ENCODE results near the gene ZMYND12.

Gene ZMYND12

GRCh38 chr1:42434340-42434739, 21.5 kb downstream of the ZMYND12 start:
- DNase-seq: no peak

- DNase-seq: no peak
These were observed 22.5 kb downstream of the ZMYND12 start for GRCh38 chr1:42433369-42433768.

- no peak for DNase-seq
These were observed 23.1 kb downstream of the ZMYND12 start for GRCh38 chr1:42432714-42433113.

GRCh38 chr1:42431514-42431913, 24.3 kb downstream of the ZMYND12 start:
- no peak for DNase-seq

- DNase-seq: no peak
These were observed 25.3 kb downstream of the ZMYND12 start for GRCh38 chr1:42430286-42431135.

GRCh38 chr1:42429603-42430002, 26.2 kb downstream of the ZMYND12 start:
- no peak for DNase-seq

- no peak for DNase-seq
These were observed 28.6 kb downstream of the ZMYND12 start for GRCh38 chr1:42427240-42427639.

- DNase-seq: no peak
These were observed 31.6 kb downstream of the ZMYND12 start for GRCh38 chr1:42424201-42424600.

GRCh38 chr1:42423681-42424080, 32.1 kb downstream of the ZMYND12 start:
- DNase-seq: no peak

GRCh38 chr1:42422737-42423136, 33.1 kb downstream of the ZMYND12 start:
- DNase-seq: no peak

GRCh38 chr1:42420911-42421585, 34.8 kb downstream of the ZMYND12 start:
- no peak for DNase-seq

GRCh38 chr1:42420121-42420520, 35.7 kb downstream of the ZMYND12 start:
- no peak for DNase-seq

- no peak for DNase-seq
These were observed 36.5 kb downstream of the ZMYND12 start for GRCh38 chr1:42419126-42419821.

- DNase-seq: no peak
These were observed 37.3 kb downstream of the ZMYND12 start for GRCh38 chr1:42418516-42418915.

- DNase-seq: no peak
These were observed 38.7 kb downstream of the ZMYND12 start for GRCh38 chr1:42417166-42417565.

GRCh38 chr1:42414551-42415496, 41.0 kb downstream of the ZMYND12 start:
- DNase-seq: no peak

GRCh38 chr1:42403880-42404400, 51.9 kb downstream of the ZMYND12 start:
- DNase-seq: no peak

- no peak for DNase-seq
These were observed 56.3 kb downstream of the ZMYND12 start for GRCh38 chr1:42399315-42400100.

GRCh38 chr1:42392967-42393848, 62.6 kb downstream of the ZMYND12 start:
- no peak for DNase-seq

GRCh38 chr1:42392255-42392654, 63.6 kb downstream of the ZMYND12 start:
- DNase-seq: no peak
